ENCODE data around the gene NOTUM. TPM values are rescaled to one million over a fixed set of nuclear protein-coding genes. Genes with fewer than 3 reads are reported as not detected.
A peak's percentile ranks its signal among the peaks of the same experiment; 100 is the strongest.

NOTUM gene
- total and polyA plus RNA-seq, 2 of the 4 experiments (the other 2 are of a cell fraction), result 0.05 TPM; not detected in 1

- H4K5ac ChIP-seq (ENCODE audit: low read depth, low read length), result no peak overlapping the region
- H3K4me1 ChIP-seq (ENCODE audit: control insufficient read depth, insufficient read depth, low read length), result peaks cover 4% of the 10 kb centered on the region
- no peak overlapping the region for H2BK20ac ChIP-seq (ENCODE audit: low read depth, low read length)
- no peak overlapping the region for H3K9ac ChIP-seq (ENCODE audit: low read depth, low read length)
- dilution Hi-C loops (cut with HindIII; ENCODE audit: low sequenced_read_pairs, unreplicated experiment) (no loop called here), in situ Hi-C loops (cut with MboI; ENCODE audit: low sequenced_read_pairs) (no loop called here), intact Hi-C loops (cut with micrococcal nuclease) (no loop called here)
- ChIA-PET CTCF (no interaction called here), POLR2A (ENCODE audit: unreplicated experiment) (no interaction called here)
- H2BK120ac ChIP-seq (ENCODE audit: low read depth, low read length), result no peak overlapping the region
- H3K18ac ChIP-seq (ENCODE audit: low read depth, low read length), result no peak overlapping the region
- H3K4ac ChIP-seq (ENCODE audit: low read depth, low read length), result no peak overlapping the region
- H2BK5ac ChIP-seq (ENCODE audit: low read depth, low read length, poor library complexity, severe bottlenecking), result no peak overlapping the region
- H3K56ac ChIP-seq (ENCODE audit: extremely low read depth, insufficient read depth, low read length), result no peak overlapping the region
- H3K23ac ChIP-seq (ENCODE audit: low read depth, low read length), result no peak overlapping the region
- H3K14ac ChIP-seq (replicated peaks; ENCODE audit: low read depth, low read length), result no peak overlapping the region
- H3K4me3 ChIP-seq (ENCODE audit: insufficient read depth, low read depth, low read length), result no peak overlapping the region
- H3K4me2 ChIP-seq (ENCODE audit: low read depth, low read length), result no peak overlapping the region
- H3K79me1 ChIP-seq (ENCODE audit: low read depth in 1 of 2, low read length in 2 of 2), result peaks cover 9 to 28% of the 10 kb centered on the region in 2 experiments
- no peak overlapping the region for H4K8ac ChIP-seq (ENCODE audit: low read depth in 2 of 2, low read length in 2 of 2)
- no peak for DNase-seq
- 73% methylated on average over 7 of the region's 15 CpGs; no CpG with 5 or more reads in 1 of the 2 experiments for WGBS, 2 experiments (ENCODE audit: extremely low coverage in 2 of 2, insufficient read length in 1 of 2)
- TF ChIP-seq RAD21 (IDR thresholded peaks at IDR 0.05; ENCODE audit: low read length) (no peak), SMC3 (IDR thresholded peaks at IDR 0.05; ENCODE audit: low read depth, low read length) (no peak), CHD1 (IDR thresholded peaks at IDR 0.05; ENCODE audit: low read depth, low read length) (no peak), MAFK (IDR thresholded peaks at IDR 0.05; ENCODE audit: low read depth, low read length) (no peak)
- BruUV-seq (replicated peaks), result no TSS peak
- no peaks in the 10 kb centered on the region for H3K9me3 ChIP-seq (ENCODE audit: control insufficient read depth, insufficient read depth, low read length)
- H3K9me1 ChIP-seq (ENCODE audit: insufficient read depth, low read length), result peaks cover 2% of the 10 kb centered on the region
- no peak overlapping the region for H2AFZ ChIP-seq (replicated peaks; ENCODE audit: low read length, poor library complexity)
- peak overlapping the region; percentile 65 for H2AK9ac ChIP-seq (replicated peaks; ENCODE audit: low read depth, low read length, poor library complexity)
- H3K27ac ChIP-seq (ENCODE audit: insufficient read depth, low read length), result no peak overlapping the region
- peak overlapping the region; percentile 16; the same call in 1 of the 2 replicates for H2AK5ac ChIP-seq (ENCODE audit: low read depth, low read length)
- peaks cover 11% of the 10 kb centered on the region; the same call in 1 of the 2 replicates for H3K36me3 ChIP-seq (ENCODE audit: control insufficient read depth, insufficient read depth, low read length)
- no peak for ATAC-seq (ENCODE audit: low read depth)
- no peak overlapping the region for H2BK15ac ChIP-seq (ENCODE audit: low read depth, low read length)
- no peaks in the 10 kb centered on the region; the same call in 1 of the 2 replicates for H4K20me1 ChIP-seq (ENCODE audit: insufficient read depth, low read length)
- peaks cover 17% of the 10 kb centered on the region for H3K27me3 ChIP-seq (ENCODE audit: control insufficient read depth, insufficient read depth, low read length)
- no peak overlapping the region for H4K91ac ChIP-seq (ENCODE audit: insufficient read depth, low read depth, low read length)
Observed at GRCh38 chr17:81939218-81939617, 21.8 kb downstream of the NOTUM start.
